Measurements from ENCODE around the gene RND2. TPM values are rescaled to one million over a fixed set of nuclear protein-coding genes. Genes with fewer than 3 reads are reported as not detected.

The RND2 gene
- total and polyA plus RNA-seq, 2 experiments from 2014 or later, result 18.5 to 22.9 TPM

GRCh38 chr17:43015579-43015978, 9.5 kb upstream of the RND2 start:
- Mint-ChIP-seq H3K27me3 (ENCODE audit: insufficient read depth, low read depth, poor library complexity) (peaks cover 2% of the 10 kb centered on the region), H3K4me1 (peaks cover 56% of the 10 kb centered on the region), H3K9me3 (no peaks in the 10 kb centered on the region), H3K27ac (peak overlapping the region; percentile 6), H3K4me3 (no peak overlapping the region; the same call in 2 of the 3 replicates), H3K36me3 (ENCODE audit: low read depth) (peaks cover 53% of the 10 kb centered on the region)
- Histone ChIP-seq H3K4me2 (no peak overlapping the region), H3K79me2 (replicated peaks; ENCODE audit: insufficient read depth) (peaks cover 26% of the 10 kb centered on the region), H4K20me1 (replicated peaks; ENCODE audit: insufficient read depth) (peaks cover 10% of the 10 kb centered on the region), H3K27ac (ENCODE audit: low read depth) (no peak overlapping the region), H3K4me1 (ENCODE audit: insufficient read depth) (peaks cover 23% of the 10 kb centered on the region), H3K36me3 (ENCODE audit: insufficient read depth) (peaks cover 9% of the 10 kb centered on the region; the same call in 1 of the 2 replicates), H2AFZ (no peak overlapping the region), H3F3A (replicated peaks; ENCODE audit: low read depth) (0 out of 2 replicates have a peak, but pooled peaks cover 2% of the 10 kb centered on the region), H3K9me2 (ENCODE audit: insufficient read depth) (no peaks in the 10 kb centered on the region), H3K27me3 (ENCODE audit: insufficient read depth) (no peaks in the 10 kb centered on the region), H3K4me3 (no peak overlapping the region)
- ATAC-seq (no peak), DNase-seq (ENCODE audit: low spot score) (no peak)
- no peak for TF ChIP-seq ZNF462 (CRISPR knock-in tag; IDR thresholded peaks at IDR 0.05)
- no peak for TF ChIP-seq CTCF (conservative IDR thresholded peaks at IDR 0.05; ENCODE audit: low read depth in 2 of 2)
- no peak for TF ChIP-seq CREB1 (CRISPR knock-in tag; IDR thresholded peaks at IDR 0.05; ENCODE audit: low read depth)
- TF ChIP-seq EZH2 (IDR thresholded peaks at IDR 0.05; ENCODE audit: low read depth, unreplicated experiment), result no peak

All from GM23338 (cell line).